GM12865 (cell line): ENCODE data around the gene PIK3C2G.

Experiments
- DNase-seq: peaks from one replicate; pipeline ENCODE4 v3.0.0; 2010; ENCODE audit warnings: low read depth
- H3K4me3 ChIP-seq: 2 replicates; pipeline ENCODE4 v1.5.1; 2011; ENCODE audit warnings: mild to moderate bottlenecking, low read depth, low read length, control low read depth
- CTCF ChIP-seq: IDR thresholded peaks from 2 replicates; pipeline ENCODE4 v1.5.1; 2011; ENCODE audit warnings: low read length, control low read depth, low read depth, inconsistent platforms; ENCODE audit not compliant: insufficient read depth; ENCODE audit errors: missing control alignments

The PIK3C2G gene

GRCh38 chr12:18446061-18446644 is 184.8 kb downstream of the PIK3C2G start:
- peak; percentile 20 for DNase-seq
- TF ChIP-seq CTCF: no peak

DNA sequence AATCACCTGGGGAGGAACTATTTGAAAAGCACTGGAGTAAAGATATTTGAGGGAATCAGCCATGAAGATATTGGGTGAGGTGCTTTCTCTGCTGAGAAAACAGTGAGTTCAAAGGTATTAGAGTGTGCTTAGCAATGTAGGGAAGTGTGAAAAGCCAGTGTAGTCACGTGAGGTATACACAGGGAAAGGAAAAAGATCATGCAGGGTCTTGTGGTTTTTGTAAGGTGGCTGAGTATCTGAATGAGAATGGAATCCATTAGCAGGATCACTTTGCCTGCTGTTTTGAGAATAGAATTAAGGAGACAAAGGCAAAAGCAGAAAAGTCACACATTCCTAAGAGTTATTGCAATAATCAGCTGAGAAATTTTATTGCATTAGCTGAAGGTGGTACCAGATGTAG is 193.0 kb downstream of the PIK3C2G start:
- TF ChIP-seq CTCF: no peak
- no peak for DNase-seq

More at GRCh38 chr12:18446061-18446644, 184.8 kb downstream of the PIK3C2G start:
- no peak overlapping the region for H3K4me3 ChIP-seq

GRCh38 chr12:18456344-18456743 is 195.0 kb downstream of the PIK3C2G start:
- no peak overlapping the region for H3K4me3 ChIP-seq
- no peak for TF ChIP-seq CTCF
- DNase-seq: no peak

More for the DNA sequence above, 193.0 kb downstream of the PIK3C2G start:
- H3K4me3 ChIP-seq: no peak overlapping the region

- H3K4me3 ChIP-seq: no peak overlapping the region
- no peak for TF ChIP-seq CTCF
- no peak for DNase-seq
Measured at GRCh38 chr12:18457362-18457761, 196.0 kb downstream of the PIK3C2G start.

- no peak for DNase-seq
- TF ChIP-seq CTCF: no peak
- H3K4me3 ChIP-seq: no peak overlapping the region
Measured at GRCh38 chr12:18461758-18462157, 200.4 kb downstream of the PIK3C2G start.

DNA sequence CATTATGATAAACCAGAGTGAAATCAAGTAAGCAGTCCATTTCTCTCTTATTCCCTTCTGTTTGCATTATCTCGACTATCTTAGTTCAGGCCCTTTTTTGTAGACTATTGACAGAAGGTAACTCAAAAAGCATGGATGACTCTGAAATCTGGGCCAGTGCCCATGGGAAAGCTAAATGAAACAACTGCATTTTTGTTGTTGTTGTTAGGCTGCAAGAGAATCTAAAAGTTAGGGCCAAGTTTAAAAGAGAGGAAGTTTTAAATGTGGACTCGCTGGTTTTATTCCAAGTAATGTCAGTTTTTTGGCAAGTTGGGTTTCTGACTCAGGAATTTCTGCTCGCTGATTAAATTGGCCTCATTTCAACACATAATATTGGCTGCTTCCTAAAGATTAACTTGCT is 201.1 kb downstream of the PIK3C2G start:
- TF ChIP-seq CTCF: no peak
- DNase-seq: no peak
- no peak overlapping the region for H3K4me3 ChIP-seq

GRCh38 chr12:18467620-18468245 is 206.4 kb downstream of the PIK3C2G start:
- peak; percentile 24 for DNase-seq
- no peak overlapping the region for H3K4me3 ChIP-seq
- no peak for TF ChIP-seq CTCF
